ENCODE data around the gene PCP4L1.
"Not testable (repeated sequence)": the region's sequence is repeated elsewhere in the genome, so short reads cannot be mapped to it uniquely, and the experiment has no call there.

PCP4L1 gene

DNA sequence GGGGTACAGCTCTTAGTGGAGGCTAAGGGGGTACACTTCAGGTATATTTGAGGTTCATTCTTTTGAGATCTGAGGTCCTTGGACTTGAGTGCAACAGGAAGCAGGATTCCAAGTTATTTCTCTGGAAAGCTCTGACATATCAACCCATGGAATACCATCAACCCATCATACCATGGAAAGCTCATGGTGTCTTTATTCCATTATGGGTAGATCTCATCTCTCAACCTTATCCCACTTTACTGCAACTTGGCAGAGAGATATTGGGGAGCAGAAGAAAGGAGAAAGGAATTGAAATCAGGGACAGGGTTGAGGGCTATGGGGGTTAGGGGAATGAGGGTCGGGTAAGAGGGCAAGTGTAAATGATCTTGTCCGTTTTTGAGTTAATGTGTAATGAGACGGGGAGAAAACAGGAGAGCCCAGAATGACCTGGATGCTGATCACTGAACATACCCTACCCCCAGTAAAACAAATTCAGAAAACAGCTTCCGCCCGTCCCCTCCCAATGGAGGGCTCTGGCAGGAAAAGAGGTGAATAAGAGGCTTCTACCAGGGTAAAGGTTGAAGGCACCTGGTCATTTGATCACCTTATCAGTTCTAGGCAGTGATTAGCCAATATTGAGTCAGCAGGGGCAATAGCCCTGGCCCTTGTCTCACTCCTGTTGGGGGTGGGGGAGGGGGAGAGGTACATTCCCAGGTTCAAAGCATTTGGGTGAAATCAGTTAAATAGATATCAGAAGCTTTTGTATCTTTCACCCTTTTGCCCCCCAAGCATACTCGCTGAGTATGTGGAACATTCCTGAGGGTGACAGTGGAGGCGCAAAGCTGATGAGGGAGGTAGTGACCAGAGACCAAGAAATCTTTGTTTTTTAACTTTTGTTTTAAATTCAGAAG is 34.5 kb upstream of the PCP4L1 start:
- no peak for DNase-seq (ENCODE audit: extremely low spot score)
- ChIA-PET POLR2A (no interaction called here), CTCF (interaction anchor here (1.1 to 14.0 kb wide), 8 partner anchors 7 to 162 kb away, joined by 3 to 248 read pairs (median 42); partner anchors contain the start of genes FCER1G and NDUFS2)
- TF ChIP-seq, protein P1, sequence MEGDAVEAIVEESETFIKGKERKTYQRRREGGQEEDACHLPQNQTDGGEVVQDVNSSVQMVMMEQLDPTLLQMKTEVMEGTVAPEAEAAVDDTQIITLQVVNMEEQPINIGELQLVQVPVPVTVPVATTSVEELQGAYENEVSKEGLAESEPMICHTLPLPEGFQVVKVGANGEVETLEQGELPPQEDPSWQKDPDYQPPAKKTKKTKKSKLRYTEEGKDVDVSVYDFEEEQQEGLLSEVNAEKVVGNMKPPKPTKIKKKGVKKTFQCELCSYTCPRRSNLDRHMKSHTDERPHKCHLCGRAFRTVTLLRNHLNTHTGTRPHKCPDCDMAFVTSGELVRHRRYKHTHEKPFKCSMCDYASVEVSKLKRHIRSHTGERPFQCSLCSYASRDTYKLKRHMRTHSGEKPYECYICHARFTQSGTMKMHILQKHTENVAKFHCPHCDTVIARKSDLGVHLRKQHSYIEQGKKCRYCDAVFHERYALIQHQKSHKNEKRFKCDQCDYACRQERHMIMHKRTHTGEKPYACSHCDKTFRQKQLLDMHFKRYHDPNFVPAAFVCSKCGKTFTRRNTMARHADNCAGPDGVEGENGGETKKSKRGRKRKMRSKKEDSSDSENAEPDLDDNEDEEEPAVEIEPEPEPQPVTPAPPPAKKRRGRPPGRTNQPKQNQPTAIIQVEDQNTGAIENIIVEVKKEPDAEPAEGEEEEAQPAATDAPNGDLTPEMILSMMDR (IDR thresholded peaks at IDR 0.05; ENCODE audit: control extremely low read depth, extremely low read depth, low read depth, missing control alignments) = no peak

DNA sequence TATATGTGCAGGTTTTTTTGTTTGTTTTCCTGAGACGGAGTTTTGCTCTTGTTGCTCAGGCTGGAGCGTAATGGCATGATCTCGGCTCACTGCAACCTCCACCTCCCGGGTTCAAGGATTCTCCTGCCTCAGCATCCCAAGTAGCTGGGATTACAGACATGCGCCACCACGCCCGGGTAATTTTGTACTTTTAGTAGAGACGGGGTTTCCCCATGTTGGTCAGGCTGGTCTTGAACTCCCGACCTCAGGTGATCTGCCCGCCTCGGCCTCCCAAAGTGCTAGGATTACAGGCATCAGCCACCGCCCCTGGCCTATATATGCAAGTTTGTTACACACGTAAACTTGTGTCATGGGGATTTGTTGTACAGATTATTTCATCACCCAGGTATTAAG is 33.9 kb upstream of the PCP4L1 start:
- POLR2A ChIA-PET; DNase-seq (ENCODE audit: extremely low spot score): not testable (repeated sequence)
- CTCF ChIA-PET = interaction anchor here (0.9 to 14.0 kb wide), 10 partner anchors 11 to 226 kb away, joined by 3 to 248 read pairs (median 16); partner anchors contain the start of genes FCER1G, NDUFS2 and PCP4L1

DNA sequence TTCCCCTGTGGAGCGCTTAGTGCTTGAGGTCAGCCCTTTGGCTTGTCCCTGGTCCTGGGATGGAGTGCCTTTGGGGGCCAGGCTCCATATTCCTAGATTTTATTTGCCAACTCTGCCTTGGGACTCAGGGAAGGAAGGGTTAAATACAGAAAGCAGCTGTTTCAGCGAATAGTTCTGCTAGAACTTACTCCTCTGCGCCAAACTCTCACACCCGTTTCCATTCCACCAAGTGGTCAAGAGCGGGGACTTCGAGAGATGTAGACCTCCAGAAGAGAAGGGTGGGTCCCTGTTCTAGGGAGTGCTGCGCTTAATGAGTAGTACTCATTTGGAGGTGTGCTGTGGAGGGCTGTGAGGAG is 33.4 kb upstream of the PCP4L1 start:
- DNase-seq (ENCODE audit: extremely low spot score) = no peak
- CTCF ChIA-PET = interaction anchor here (0.8 to 14.0 kb wide), 33 partner anchors 11 to 226 kb away, joined by 3 to 248 read pairs (median 6); partner anchors contain the start of genes CFAP126, FCER1G, NDUFS2 and NR1I3
- POLR2A ChIA-PET = interaction anchor here (0.6 to 1.2 kb wide), 9 partner anchors 11 to 459 kb away, joined by 3 to 11 read pairs (median 4); partner anchors contain the start of genes NDUFS2 and PPOX
- TF ChIP-seq, protein P1 (IDR thresholded peaks at IDR 0.05; ENCODE audit: control extremely low read depth, extremely low read depth, low read depth, missing control alignments) = no peak

DNA sequence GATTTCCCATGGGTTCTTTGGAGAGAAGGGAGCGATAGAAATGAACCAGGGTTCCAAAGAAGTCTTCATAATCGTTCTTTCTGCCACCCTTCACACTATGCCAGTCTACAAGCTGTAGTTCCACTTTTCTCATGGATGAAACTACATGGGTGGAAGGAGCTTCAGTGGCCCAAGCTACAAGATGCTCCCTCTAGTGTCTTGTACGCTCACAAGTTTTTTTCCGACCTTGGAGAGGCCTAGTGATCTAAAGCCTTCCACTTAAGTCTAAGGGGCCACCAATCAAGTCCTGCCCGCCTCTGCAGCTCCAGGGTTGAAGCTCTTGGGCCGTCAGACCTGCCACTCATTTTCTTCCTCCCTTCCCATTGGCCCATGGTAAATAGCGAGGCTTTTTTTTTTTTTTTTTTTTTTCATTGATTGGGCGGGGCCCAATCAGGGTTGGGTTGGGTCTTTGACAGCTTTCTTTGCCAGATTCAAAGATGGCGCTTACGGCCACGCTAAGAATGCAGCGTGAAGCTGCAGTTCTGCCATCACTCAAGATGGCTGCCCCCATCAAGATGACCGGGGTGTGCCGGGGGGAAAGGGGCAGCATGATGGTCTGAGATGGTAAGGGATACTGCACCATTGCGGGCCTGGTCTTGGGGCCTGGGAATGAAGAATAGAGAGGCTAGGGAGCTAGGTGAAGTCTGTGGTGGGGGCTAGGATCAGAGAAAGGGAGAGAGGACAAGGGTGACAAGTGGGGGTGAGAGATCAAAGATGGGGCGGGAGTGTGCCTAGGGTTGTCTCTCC is 32.8 kb upstream of the PCP4L1 start, which contains the start of gene TOMM40L:
TOMM40L (plus strand) TSS at position 527 of the 786 bp plus-strand sequence. CDS start 430 bp downstream, outside the sequence.
- peak; percentile 94 for DNase-seq (ENCODE audit: extremely low spot score)
- TF ChIP-seq, protein P1 (IDR thresholded peaks at IDR 0.05; ENCODE audit: control extremely low read depth, extremely low read depth, low read depth, missing control alignments) = peak; percentile 58
- ChIA-PET CTCF (interaction anchor here (0.8 to 14.0 kb wide), 39 partner anchors 11 to 227 kb away, joined by 3 to 248 read pairs (median 6); partner anchors contain the start of genes CFAP126, FCER1G, NDUFS2 and NR1I3), POLR2A (interaction anchor here (0.6 to 1.2 kb wide), 10 partner anchors 11 to 460 kb away, joined by 3 to 11 read pairs (median 4); partner anchors contain the start of genes NDUFS2 and PPOX)

DNA sequence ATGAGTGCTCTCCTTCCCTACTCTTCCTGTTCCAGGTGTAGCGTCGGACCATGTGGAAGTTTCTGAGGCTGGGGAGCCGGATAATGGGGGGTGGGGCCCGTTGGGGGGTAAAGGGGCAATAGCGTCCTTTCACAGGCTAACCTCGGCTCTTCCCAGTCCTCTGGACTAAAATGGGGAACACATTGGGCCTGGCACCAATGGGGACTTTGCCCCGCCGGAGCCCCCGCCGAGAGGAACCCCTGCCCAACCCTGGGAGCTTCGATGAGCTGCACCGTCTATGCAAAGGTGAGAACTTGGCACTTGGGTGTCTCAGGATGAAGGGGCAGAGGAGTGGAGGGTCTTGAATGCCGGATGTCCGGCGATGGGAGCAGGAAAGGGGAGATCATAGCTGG is 32.2 kb upstream of the PCP4L1 start:
- TF ChIP-seq, protein P1 (IDR thresholded peaks at IDR 0.05; ENCODE audit: control extremely low read depth, extremely low read depth, low read depth, missing control alignments) = no peak
- DNase-seq (ENCODE audit: extremely low spot score) = no peak
- CTCF ChIA-PET = interaction anchor here (0.8 to 14.0 kb wide), 39 partner anchors 11 to 228 kb away, joined by 3 to 248 read pairs (median 6); partner anchors contain the start of genes CFAP126, FCER1G, NDUFS2 and NR1I3
- POLR2A ChIA-PET = interaction anchor here (0.9 to 1.2 kb wide), 4 partner anchors 19 to 69 kb away, joined by 3 to 8 read pairs (median 4); partner anchors contain the start of gene PPOX

DNA sequence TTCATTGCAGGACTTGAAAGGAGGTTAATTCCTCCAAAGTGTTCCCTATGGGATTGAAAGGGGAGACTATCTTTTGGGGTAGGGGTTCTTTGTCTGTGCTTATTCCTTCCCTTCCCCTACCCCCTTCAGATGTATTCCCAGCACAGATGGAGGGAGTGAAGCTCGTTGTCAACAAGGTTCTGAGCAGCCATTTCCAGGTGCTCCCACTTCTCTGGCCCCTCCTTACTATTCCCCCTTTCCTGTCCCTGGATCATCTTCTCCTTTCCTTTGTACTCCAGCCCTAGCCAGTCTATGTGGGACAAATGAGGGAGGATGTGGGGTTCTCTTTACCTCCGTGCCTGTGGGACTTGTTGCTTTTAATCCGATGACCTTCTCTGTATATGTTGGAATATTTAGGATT is 31.8 kb upstream of the PCP4L1 start:
- DNase-seq (ENCODE audit: extremely low spot score) = no peak
- TF ChIP-seq, protein P1 (IDR thresholded peaks at IDR 0.05; ENCODE audit: control extremely low read depth, extremely low read depth, low read depth, missing control alignments) = no peak
- POLR2A ChIA-PET = no interaction called here
- CTCF ChIA-PET = interaction anchor here (0.6 to 14.0 kb wide), 32 partner anchors 10 to 182 kb away, joined by 3 to 248 read pairs (median 6); partner anchors contain the start of genes CFAP126, FCER1G, NDUFS2 and NR1I3
